ENCODE results near the gene TEN1. TPM values are rescaled to one million over a fixed set of nuclear protein-coding genes. Genes with fewer than 3 reads are reported as not detected.

TEN1 gene
- total and polyA plus RNA-seq, 9 of the 15 experiments (the other 6 are each of a cell fraction or from before 2014, with no cell fraction given) = 1.3 to 25.7 (median 10.1) TPM

- FAIRE-seq (no peak), DNase-seq (ENCODE audit: extremely low read depth in 1 of 4, low spot score in 3 of 4) (no peak), ATAC-seq (no peak)
- intact Hi-C loops (cut with micrococcal nuclease) = no loop called here
- no peak overlapping the region for H2AFZ ChIP-seq (ENCODE audit: low read depth, low read length)
- H3K9me3 ChIP-seq (replicated peaks; ENCODE audit: control insufficient read depth, insufficient read depth, low read depth, low read length) = no peaks in the 10 kb centered on the region
- H3K4me3 ChIP-seq = no peak overlapping the region
- no peak overlapping the region for H3K27ac ChIP-seq (ENCODE audit: extremely low read depth, low read depth, low read length)
- whole genome bisulfite sequencing (ENCODE audit: insufficient coverage, low coverage, missing lambda C conversion rate) = 67% methylated on average over 6 of the region's 6 CpGs
- H3K36me3 ChIP-seq (ENCODE audit: control insufficient read depth, insufficient read depth, low read length) = peaks cover 74% of the 10 kb centered on the region
- in situ Hi-C loops (cut with MboI) = no loop called here
- no peak for TF ChIP-seq NFIX (CRISPR knock-in tag; IDR thresholded peaks at IDR 0.05; ENCODE audit: low read depth)
- no peak for TF ChIP-seq DMBX1 (CRISPR knock-in tag; IDR thresholded peaks at IDR 0.05; ENCODE audit: borderline replicate concordance)
- no peak for TF ChIP-seq ZNF407 (IDR thresholded peaks at IDR 0.05; ENCODE audit: low read depth)
- no peak for TF ChIP-seq CHCHD3 (CRISPR knock-in tag; IDR thresholded peaks at IDR 0.05)
- no peak for TF ChIP-seq ZNF124 (CRISPR knock-in tag; IDR thresholded peaks at IDR 0.05)
- no peaks in the 10 kb centered on the region; a peak in 1 of 5 replicates for H3K4me1 ChIP-seq (replicated peaks in 1 of 2; ENCODE audit: control insufficient read depth in 2 of 2, insufficient read depth in 2 of 2, low read length in 2 of 2)
- H3K9me1 ChIP-seq (ENCODE audit: control insufficient read depth, insufficient read depth, low read length) = no peaks in the 10 kb centered on the region
- CTCF ChIA-PET (ENCODE audit: low intra/inter-chr PET ratio) = no interaction called here
- POLR2A ChIA-PET = interaction anchor here (0.6 to 1.3 kb wide), 3 partner anchors 9 to 129 kb away, joined by 3 to 5 read pairs (median 3); no protein-coding TSS in a partner anchor
- no peaks in the 10 kb centered on the region for H3K79me2 ChIP-seq (ENCODE audit: control insufficient read depth, insufficient read depth, low read length)
- H3K9ac ChIP-seq (ENCODE audit: insufficient read depth in 1 of 2, low read depth in 2 of 2, low read length in 2 of 2) = no peak overlapping the region
- H3K4me2 ChIP-seq (ENCODE audit: insufficient read depth, low read length) = no peak overlapping the region
- no peaks in the 10 kb centered on the region for H3K27me3 ChIP-seq (ENCODE audit: control insufficient read depth in 2 of 2, insufficient read depth in 2 of 2, low read length in 2 of 2)
- BruUV-seq (replicated peaks) = no TSS peak
- H4K20me1 ChIP-seq (replicated peaks; ENCODE audit: control insufficient read depth, insufficient read depth, low read length) = 0 out of 2 replicates have a peak, but pooled peaks cover 9% of the 10 kb centered on the region
These were observed 61.3 kb downstream of the TEN1 start for GRCh38 chr17:76040376-76040775.
